Small intestine (tissue), 7 donors: ENCODE measurements around the gene HMGA1. TPM values are rescaled to one million over a fixed set of nuclear protein-coding genes. Genes with fewer than 3 reads are reported as not detected.

ENCODE experiments used
- DNase-seq, 2 donors: peaks; one replicate each; pipeline versions ENCODE4 v3.0.0 to v3.0.0-alpha.2; 2013
- FAIRE-seq: peaks from 2 replicates; lab custom pipeline; 2012; peaks lifted over from hg19 to GRCh38; lab: Jason Lieb, UNC
- H3K27ac ChIP-seq, 3 donors: one replicate each; pipeline ENCODE4 v1.5.1; 2013; ENCODE audit warnings: low read length in 2 of 3, mild to moderate bottlenecking in 2 of 3, control low read depth in 1 of 3, inconsistent platforms in 1 of 3, low read depth in 1 of 3, moderate library complexity in 1 of 3
- H3K27me3 ChIP-seq, 3 donors: one replicate each; pipeline ENCODE4 v1.6.1; 2013; ENCODE audit warnings: low read length in 3 of 3, inconsistent platforms in 1 of 3; ENCODE audit not compliant: control insufficient read depth in 3 of 3, insufficient read depth in 3 of 3
- H3K36me3 ChIP-seq, 3 donors: one replicate each; pipeline ENCODE4 v1.6.1; 2013; ENCODE audit warnings: low read length in 3 of 3, inconsistent platforms in 1 of 3, low read depth in 1 of 3, mild to moderate bottlenecking in 1 of 3, moderate library complexity in 1 of 3; ENCODE audit not compliant: control insufficient read depth in 3 of 3, insufficient read depth in 2 of 3
- H3K4me1 ChIP-seq, 3 donors: one replicate each; pipeline ENCODE4 v1.6.1; 2013; ENCODE audit warnings: low read length in 2 of 3, inconsistent platforms in 1 of 3, low read depth in 1 of 3, mild to moderate bottlenecking in 1 of 3, moderate library complexity in 1 of 3; ENCODE audit not compliant: control insufficient read depth in 3 of 3, insufficient read depth in 2 of 3
- H3K4me3 ChIP-seq, 3 donors: one replicate each; pipeline ENCODE4 v1.5.1; 2013; ENCODE audit warnings: low read length in 3 of 3, control low read depth in 1 of 3, inconsistent platforms in 1 of 3, low read depth in 1 of 3, mild to moderate bottlenecking in 1 of 3, moderate library complexity in 1 of 3
- H3K9me3 ChIP-seq, 2 donors: one replicate each; pipeline ENCODE4 v1.6.1; 2013; ENCODE audit warnings: low read depth in 1 of 2, low read length in 1 of 2; ENCODE audit not compliant: control insufficient read depth in 2 of 2, insufficient read depth in 1 of 2
- WGBS, 3 donors: extraction: QIAGEN DNeasy Blood & Tissue Kit; methylation state at CpG; one replicate each; pipeline ENCODE4 v1.1.7; 2013; 5-methylcytosine and 5-hydroxymethylcytosine counted together
- polyA plus RNA-seq, 4 donors: library from polyadenylated mRNA; stranded (reverse) in 3 of 4; unstranded in 1 of 4; fragments of 200-250 nt in 3 of 4; fragments of 120-200 nt in 1 of 4; gene quantifications; one replicate each; pipeline versions ENCODE4 v1.2.1 to v1.2.3, GENCODE V29; 2013
- donor health status: healthy with polysubstance abuse.
- donor health status: control.
- donor health status: control.
- donor health status: Bipolar disorder and iron deficiency.
- donor health status: healthy.

HMGA1 gene
- polyA plus RNA-seq, 4 donors = 77.6 to 476 (median 170) TPM

GRCh38 chr6:34272013-34272926, 35.6 kb downstream of the HMGA1 start:
- Histone ChIP-seq H3K27ac (no peak overlapping the region), H3K4me3 (no peak overlapping the region), H3K27me3 (no peaks in the 10 kb centered on the region), H3K4me1 (peaks cover 0 to 3% (median 0%) of the 10 kb centered on the region in 3 donors), H3K36me3 (no peaks in the 10 kb centered on the region), H3K9me3 (no peaks in the 10 kb centered on the region)
- WGBS, 3 donors = 85 to 93% (median 90%) methylated on average over 13 of the region's 13 CpGs
- DNase-seq (no peak), FAIRE-seq (no peak)

- no peak overlapping the region for H3K4me3 ChIP-seq
- DNase-seq = peak in 1 of 2 donors; percentile 13
- no peak overlapping the region for H3K27ac ChIP-seq
- H3K36me3 ChIP-seq = no peaks in the 10 kb centered on the region
- WGBS, 3 donors = 63 to 68% (median 63%) methylated on average over 3 of the region's 3 CpGs
- no peaks in the 10 kb centered on the region for H3K27me3 ChIP-seq
- no peak for FAIRE-seq
- H3K4me1 ChIP-seq = peaks cover 0 to 3% (median 0%) of the 10 kb centered on the region in 3 donors
- no peaks in the 10 kb centered on the region for H3K9me3 ChIP-seq
Observed at GRCh38 chr6:34273242-34273805, 36.7 kb downstream of the HMGA1 start.

DNA sequence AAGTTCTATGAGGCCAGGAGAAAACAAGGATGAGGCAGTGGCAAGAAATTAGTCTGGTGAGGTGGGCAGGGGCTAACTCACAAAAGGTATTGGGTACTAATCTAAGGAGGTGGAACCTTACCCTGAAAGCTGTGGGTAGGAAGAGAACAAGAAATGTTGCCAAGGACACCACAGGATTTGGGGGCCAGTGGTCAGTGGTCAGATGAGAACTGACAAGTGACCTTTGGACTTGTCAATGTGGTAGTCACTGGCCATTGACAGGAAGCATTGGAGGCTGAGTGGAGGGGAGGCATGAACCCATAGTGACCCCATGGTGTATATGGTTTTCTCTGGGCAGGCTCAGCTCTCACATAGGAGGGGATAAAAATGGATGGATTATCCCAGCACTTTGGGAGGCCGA, 37.5 kb downstream of the HMGA1 start:
- 89 to 93% (median 93%) methylated on average over 1 of the region's 1 CpG for WGBS, 3 donors
- no peak for FAIRE-seq
- H3K36me3 ChIP-seq = peaks cover 0 to 5% (median 0%) of the 10 kb centered on the region in 3 donors
- H3K4me3 ChIP-seq = no peak overlapping the region
- DNase-seq = no peak
- no peaks in the 10 kb centered on the region for H3K9me3 ChIP-seq
- H3K27ac ChIP-seq = no peak overlapping the region
- no peaks in the 10 kb centered on the region for H3K27me3 ChIP-seq
- H3K4me1 ChIP-seq = peaks cover 0 to 3% (median 0%) of the 10 kb centered on the region in 3 donors

DNA sequence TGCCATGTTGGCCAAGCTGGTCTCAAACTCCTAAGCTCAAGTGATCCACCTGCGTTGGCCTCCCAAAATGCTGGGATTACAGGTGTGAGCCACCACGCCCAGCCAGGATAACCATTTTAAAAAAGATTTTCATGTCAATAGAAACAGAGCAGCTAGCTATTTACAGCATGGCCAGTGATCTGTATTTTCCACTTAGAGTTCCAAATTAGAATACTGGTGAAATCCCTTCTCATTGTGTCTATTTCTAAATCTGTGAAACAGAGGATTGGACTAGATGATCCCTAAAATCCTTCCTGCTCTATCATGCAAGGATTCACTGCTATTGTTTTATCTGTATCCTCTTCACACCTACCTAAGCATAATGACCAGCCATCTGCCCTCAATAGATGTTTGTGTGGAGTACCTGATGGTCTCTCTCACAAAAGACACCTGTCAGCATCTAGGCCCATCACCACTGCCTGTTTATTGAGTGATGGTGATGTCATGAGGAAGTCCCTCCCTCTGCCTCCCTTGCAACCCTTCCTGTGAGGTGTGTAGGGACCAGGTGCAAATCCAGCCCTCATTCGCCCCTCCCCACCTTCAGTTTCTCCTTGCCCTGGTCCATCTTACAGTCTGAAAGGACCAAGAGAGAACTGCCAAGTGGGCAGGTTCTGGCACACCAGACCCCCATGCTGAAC, 38.6 kb downstream of the HMGA1 start:
- DNase-seq (no peak), FAIRE-seq (no peak)
- Histone ChIP-seq H3K4me3 (no peak overlapping the region), H3K9me3 (no peaks in the 10 kb centered on the region), H3K27me3 (no peaks in the 10 kb centered on the region), H3K27ac (no peak overlapping the region), H3K36me3 (peaks cover 0 to 12% (median 0%) of the 10 kb centered on the region in 3 donors), H3K4me1 (peaks cover 0 to 3% (median 0%) of the 10 kb centered on the region in 3 donors)
- WGBS, 3 donors = 90 to 96% (median 93%) methylated on average over 3 of the region's 3 CpGs

DNA sequence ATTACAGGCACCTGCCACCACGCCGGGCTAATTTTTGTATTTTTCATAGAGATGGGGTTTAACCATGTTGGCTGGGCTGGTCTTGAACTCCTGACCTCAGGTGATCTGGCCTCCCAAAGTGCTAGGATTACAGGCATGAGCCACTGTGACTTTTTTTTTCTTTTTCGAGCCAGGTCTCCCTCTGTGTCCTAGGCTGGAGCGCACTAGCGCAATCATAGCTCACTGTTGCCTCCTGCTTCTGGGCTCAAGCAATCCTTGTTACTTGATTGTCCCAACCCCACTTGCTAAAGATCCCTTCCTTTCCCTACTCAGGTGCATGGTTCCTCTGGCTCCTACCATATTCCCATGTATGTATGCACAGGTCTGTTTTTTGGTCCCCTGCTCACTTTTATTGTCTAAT, 39.5 kb downstream of the HMGA1 start:
- WGBS, 3 donors = 86 to 95% (median 93%) methylated on average over 5 of the region's 5 CpGs
- no peak overlapping the region for H3K4me3 ChIP-seq
- peaks cover 0 to 3% (median 0%) of the 10 kb centered on the region in 3 donors for H3K4me1 ChIP-seq
- H3K9me3 ChIP-seq = no peaks in the 10 kb centered on the region
- FAIRE-seq (no peak), DNase-seq (no peak)
- H3K27ac ChIP-seq = no peak overlapping the region
- H3K27me3 ChIP-seq = no peaks in the 10 kb centered on the region
- peaks cover 0 to 12% (median 0%) of the 10 kb centered on the region in 3 donors for H3K36me3 ChIP-seq

GRCh38 chr6:34276881-34277762, 40.4 kb downstream of the HMGA1 start:
- H3K4me3 ChIP-seq = no peak overlapping the region
- H3K27me3 ChIP-seq = no peaks in the 10 kb centered on the region
- DNase-seq (no peak), FAIRE-seq (no peak)
- peaks cover 0 to 3% (median 0%) of the 10 kb centered on the region in 3 donors for H3K4me1 ChIP-seq
- H3K9me3 ChIP-seq = no peaks in the 10 kb centered on the region
- no peak overlapping the region for H3K27ac ChIP-seq
- H3K36me3 ChIP-seq = peaks cover 0 to 12% (median 3%) of the 10 kb centered on the region in 3 donors
- WGBS, 3 donors = 36 to 73% (median 56%) methylated on average over 10 of the region's 10 CpGs

DNA sequence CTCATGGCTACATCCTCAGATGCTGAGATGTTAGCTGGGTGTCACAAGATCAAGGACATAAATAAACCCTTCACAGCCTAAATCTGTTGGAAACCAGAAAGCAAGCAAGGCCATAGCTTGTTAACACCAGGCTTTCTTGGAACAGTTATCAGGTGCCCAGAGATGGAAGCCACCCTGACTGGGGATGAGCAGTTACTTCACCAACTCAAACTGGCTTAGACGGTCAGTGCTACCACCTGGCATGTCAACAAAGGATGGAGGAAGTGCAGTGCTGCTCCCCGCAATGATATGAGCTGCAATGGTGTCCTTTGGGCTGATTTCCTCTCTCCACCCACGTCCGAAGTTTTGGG, 41.1 kb downstream of the HMGA1 start:
- no peaks in the 10 kb centered on the region for H3K27me3 ChIP-seq
- H3K9me3 ChIP-seq = no peaks in the 10 kb centered on the region
- peaks cover 0 to 3% (median 0%) of the 10 kb centered on the region in 3 donors for H3K4me1 ChIP-seq
- no peak overlapping the region for H3K4me3 ChIP-seq
- no peak overlapping the region for H3K27ac ChIP-seq
- peaks cover 0 to 12% (median 3%) of the 10 kb centered on the region in 3 donors for H3K36me3 ChIP-seq
- WGBS, 3 donors = 88 to 96% (median 93%) methylated on average over 4 of the region's 4 CpGs
- FAIRE-seq = no peak
- DNase-seq = no peak
